ENCODE measurements around the gene MCF2L.

GRCh38 chr13:113139577-113139976 is 170.6 kb downstream of the MCF2L start:
- TF ChIP-seq CTCF (IDR thresholded peaks at IDR 0.05; ENCODE audit: low read depth, low read length): no peak
- no peak for TF ChIP-seq EZH2phosphoT487 (IDR thresholded peaks at IDR 0.05; ENCODE audit: low read depth)

All from OCI-LY3 (cell line).